RWPE1 (cell line): Measurements from ENCODE around the gene IBA57.
A peak's percentile ranks its signal among the peaks of the same experiment; 100 is the strongest.

Experiments
- CTCF ChIA-PET: fragments of 350-600 bp; sonication (Branson Sonifier 250); formaldehyde crosslinking; extraction: SDS; loops from one replicate; lab custom pipeline; 2021; lab: Yijun Ruan, JAX
- POLR2A ChIA-PET: fragments of 400-600 bp; formaldehyde crosslinking; extraction: SDS; loops from one replicate; lab custom pipeline; 2020; ENCODE audit warnings: antibody characterized with exemption; ENCODE audit not compliant: low non-redundant PET; lab: Yijun Ruan, JAX
- DNase-seq: peaks from one replicate; pipeline ENCODE4 v3.0.0; 2012; ENCODE audit warnings: low spot score
- H3K27ac ChIP-seq: fragments of 450-650 bp; 2 replicates; pipeline ENCODE4 v1.5.1; 2017
- CTCF ChIP-seq: fragments of 450-650 bp; conservative IDR thresholded peaks from 2 replicates; pipeline ENCODE4 v1.5.1; 2017; ENCODE audit warnings: low read depth, mild to moderate bottlenecking

The IBA57 gene

GRCh38 chr1:228123505-228123904, 42.1 kb upstream of the IBA57 start:
- no peak for TF ChIP-seq CTCF
- no peak for DNase-seq
- ChIA-PET CTCF (no interaction called here), POLR2A (no interaction called here)
- H3K27ac ChIP-seq, result no peak overlapping the region

GRCh38 chr1:228125185-228125584, 40.4 kb upstream of the IBA57 start:
- ChIA-PET CTCF (no interaction called here), POLR2A (no interaction called here)

GRCh38 chr1:228131766-228132165, 33.8 kb upstream of the IBA57 start:
- TF ChIP-seq CTCF, result no peak
- POLR2A ChIA-PET, result interaction anchor here (0.7 to 1.2 kb wide), 2 partner anchors 17 to 34 kb away, joined by 3 read pairs; no protein-coding TSS in a partner anchor
- CTCF ChIA-PET, result interaction anchor here (0.6 to 1.5 kb wide), 3 partner anchors 35 to 597 kb away, joined by 3 to 7 read pairs (median 4); no protein-coding TSS in a partner anchor
- H3K27ac ChIP-seq, result no peak overlapping the region
- no peak for DNase-seq

More at GRCh38 chr1:228125185-228125584, 40.4 kb upstream of the IBA57 start:
- no peak for DNase-seq
- TF ChIP-seq CTCF, result no peak
- no peak overlapping the region for H3K27ac ChIP-seq

GRCh38 chr1:228134591-228134990, 31.0 kb upstream of the IBA57 start:
- H3K27ac ChIP-seq, result no peak overlapping the region
- no peak for DNase-seq
- TF ChIP-seq CTCF, result no peak
- CTCF ChIA-PET, result interaction anchor here (0.6 kb wide), 1 partner anchor 177 kb away, joined by 4 read pairs; no protein-coding TSS in a partner anchor
- POLR2A ChIA-PET, result interaction anchor here (0.8 kb wide), 1 partner anchor 32 kb away, joined by 3 read pairs; no protein-coding TSS in a partner anchor

- H3K27ac ChIP-seq, result no peak overlapping the region
- POLR2A ChIA-PET, result interaction anchor here (0.7 kb wide), 1 partner anchor 320 kb away, joined by 3 read pairs; no protein-coding TSS in a partner anchor
- CTCF ChIA-PET, result no interaction called here
- no peak for DNase-seq
- no peak for TF ChIP-seq CTCF
Observed at GRCh38 chr1:228136901-228137300, 28.7 kb upstream of the IBA57 start.

- no peak for TF ChIP-seq CTCF
- CTCF ChIA-PET, result no interaction called here
- POLR2A ChIA-PET, result interaction anchor here (0.6 kb wide), 1 partner anchor 14 kb away, joined by 3 read pairs; no protein-coding TSS in a partner anchor
- no peak for DNase-seq
- peak overlapping the region; percentile 100 for H3K27ac ChIP-seq
Observed at GRCh38 chr1:228139406-228139930, 26.1 kb upstream of the IBA57 start.
